Activated T-helper 17 cell treated with anti-CD3 and anti-CD28 coated beads, Interleukin-2, amount 50 U/mL, for 72 hours (primary cell): Measurements from ENCODE around the gene TMIGD1. TPM values are rescaled to one million over a fixed set of nuclear protein-coding genes. Genes with fewer than 3 reads are reported as not detected.

Source experiments
- ATAC-seq: fragments of 150-1000 bp; cut with Tn5 transposase; replicated peaks from 2 replicates; pipeline ENCODE4 v1.10.0; 2021; ENCODE audit warnings: mild to moderate bottlenecking, moderate library complexity
- H3K27ac Mint-ChIP-seq: one replicate; pipeline ENCODE4 v1.8.0; 2022; ENCODE audit warnings: mixed read lengths
- H3K27me3 Mint-ChIP-seq: one replicate; pipeline ENCODE4 v1.8.0; 2022; ENCODE audit warnings: mixed read lengths
- H3K36me3 Mint-ChIP-seq: one replicate; pipeline ENCODE4 v1.8.0; 2022; ENCODE audit warnings: low read depth, mild to moderate bottlenecking, mixed read lengths
- H3K4me1 Mint-ChIP-seq: one replicate; pipeline ENCODE4 v1.8.0; 2022; ENCODE audit warnings: mixed read lengths
- H3K4me3 Mint-ChIP-seq: one replicate; pipeline ENCODE4 v1.8.0; 2022; ENCODE audit warnings: mild to moderate bottlenecking, mixed read lengths
- H3K9me3 Mint-ChIP-seq: one replicate; pipeline ENCODE4 v1.8.0; 2022; ENCODE audit warnings: mixed read lengths
- total RNA-seq, 2 donors: library from RNA; stranded (reverse); gene quantifications; one replicate each; pipeline ENCODE4 v1.2.3, GENCODE V29; 2022

The TMIGD1 gene
- total RNA-seq, 2 donors from 2014 or later, result not detected

- H3K27ac Mint-ChIP-seq, result peak overlapping the region; percentile 26
- peak; percentile 95 for ATAC-seq
Measured at GRCh38 chr17:30323895-30324319, 9.9 kb downstream of the TMIGD1 start.

GRCh38 chr17:30323262-30323894 lies 10.5 kb downstream of the TMIGD1 start:
- no peaks in the 10 kb centered on the region for H3K9me3 Mint-ChIP-seq
- peak overlapping the region; percentile 46 for H3K4me3 Mint-ChIP-seq
- no peak for ATAC-seq
- H3K36me3 Mint-ChIP-seq, result no peaks in the 10 kb centered on the region
- H3K4me1 Mint-ChIP-seq, result peaks cover 24% of the 10 kb centered on the region
- H3K27me3 Mint-ChIP-seq, result no peaks in the 10 kb centered on the region
- peak overlapping the region; percentile 26 for H3K27ac Mint-ChIP-seq

More at GRCh38 chr17:30323895-30324319, 9.9 kb downstream of the TMIGD1 start:
- H3K4me1 Mint-ChIP-seq, result peaks cover 24% of the 10 kb centered on the region
- H3K27me3 Mint-ChIP-seq, result no peaks in the 10 kb centered on the region
- no peaks in the 10 kb centered on the region for H3K9me3 Mint-ChIP-seq
- H3K4me3 Mint-ChIP-seq, result peak overlapping the region; percentile 46
- no peaks in the 10 kb centered on the region for H3K36me3 Mint-ChIP-seq

DNA sequence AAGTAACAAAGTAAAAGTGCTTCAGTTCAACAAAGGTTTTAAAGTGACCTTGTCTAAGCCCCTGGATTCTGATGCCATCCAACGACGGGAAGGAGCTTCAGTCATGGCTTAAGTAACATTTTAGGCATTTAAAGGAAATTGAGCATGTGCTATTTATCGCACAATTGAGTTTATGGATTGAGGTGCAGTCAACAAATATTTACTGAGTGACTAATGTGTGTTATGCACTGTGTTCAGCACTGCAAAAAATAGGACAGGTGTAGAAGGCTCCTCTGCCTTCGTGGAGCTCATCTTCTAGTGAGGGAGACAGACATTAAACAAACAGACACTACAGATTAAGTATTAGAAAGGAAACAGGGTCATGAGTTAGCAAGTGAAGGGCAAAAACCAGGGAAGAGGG lies 12.5 kb downstream of the TMIGD1 start:
- Mint-ChIP-seq H3K9me3 (no peaks in the 10 kb centered on the region), H3K27ac (no peak overlapping the region), H3K27me3 (no peaks in the 10 kb centered on the region), H3K4me1 (peaks cover 24% of the 10 kb centered on the region), H3K4me3 (no peak overlapping the region), H3K36me3 (no peaks in the 10 kb centered on the region)
- ATAC-seq, result no peak

DNA sequence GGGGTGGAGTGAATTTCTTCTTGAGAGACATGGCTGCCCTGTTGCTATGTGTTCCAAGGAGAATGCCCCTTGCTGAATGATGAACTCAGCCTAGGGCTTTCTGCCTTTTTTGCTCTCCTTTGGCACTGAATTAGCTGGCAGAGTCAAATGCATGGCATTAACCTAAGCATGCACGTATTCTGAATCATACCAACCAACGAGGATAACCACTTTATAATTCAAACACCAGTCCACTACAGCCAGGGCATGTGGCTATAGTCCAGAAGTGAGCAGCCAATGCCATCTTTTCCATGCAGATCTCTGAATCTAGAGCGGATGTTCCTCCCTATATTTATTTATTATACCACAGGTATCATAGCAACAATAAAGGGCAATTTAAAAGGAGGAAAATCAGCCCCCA lies 15.7 kb downstream of the TMIGD1 start:
- no peaks in the 10 kb centered on the region for H3K27me3 Mint-ChIP-seq
- H3K4me1 Mint-ChIP-seq, result peaks cover 7% of the 10 kb centered on the region
- H3K36me3 Mint-ChIP-seq, result no peaks in the 10 kb centered on the region
- no peak overlapping the region for H3K27ac Mint-ChIP-seq
- ATAC-seq, result no peak
- H3K9me3 Mint-ChIP-seq, result no peaks in the 10 kb centered on the region
- no peak overlapping the region for H3K4me3 Mint-ChIP-seq

DNA sequence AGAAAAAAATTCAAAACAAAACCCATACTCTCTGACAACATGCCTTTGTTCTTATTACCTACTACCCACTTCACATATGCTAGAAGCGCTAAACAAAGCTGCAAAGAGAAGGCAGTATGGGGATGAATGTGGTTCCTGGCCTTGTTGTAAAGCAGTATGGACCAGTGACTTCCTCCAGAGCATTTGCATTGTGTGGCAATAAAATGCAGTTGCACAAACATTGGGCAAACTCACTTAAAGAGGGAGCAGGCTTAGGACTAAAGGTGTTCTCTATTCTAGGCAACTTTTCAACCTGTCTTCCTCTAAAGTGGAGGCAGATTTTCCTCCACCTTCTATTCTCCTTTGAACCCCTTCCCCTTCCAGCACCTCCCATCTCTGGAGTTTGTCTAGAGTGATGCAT lies 17.1 kb downstream of the TMIGD1 start:
- Mint-ChIP-seq H3K9me3 (no peaks in the 10 kb centered on the region), H3K27ac (no peak overlapping the region), H3K4me3 (no peak overlapping the region), H3K36me3 (no peaks in the 10 kb centered on the region), H3K4me1 (peaks cover 4% of the 10 kb centered on the region), H3K27me3 (no peaks in the 10 kb centered on the region)
- ATAC-seq, result no peak

DNA sequence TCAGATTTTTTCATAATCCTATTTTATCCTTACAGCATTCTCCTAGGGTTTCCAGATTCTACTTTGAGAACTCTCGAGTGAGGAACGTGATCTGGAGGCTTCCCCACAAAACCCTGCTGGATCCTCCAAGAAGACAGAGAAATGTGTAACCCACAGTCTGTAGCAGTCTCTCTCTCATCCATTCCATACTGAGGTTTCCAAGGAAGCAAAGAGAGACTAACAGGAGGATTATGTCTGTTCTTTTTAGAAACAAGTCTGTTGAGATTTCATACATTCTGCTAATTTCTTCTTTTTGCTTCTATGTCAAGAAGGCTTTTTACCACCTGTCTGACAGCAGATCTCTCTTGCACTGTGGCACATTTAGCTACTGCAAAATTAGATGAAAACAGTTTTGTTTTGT lies 18.8 kb downstream of the TMIGD1 start:
- Mint-ChIP-seq H3K27ac (no peak overlapping the region), H3K27me3 (no peaks in the 10 kb centered on the region), H3K4me1 (peaks cover 4% of the 10 kb centered on the region), H3K9me3 (no peaks in the 10 kb centered on the region), H3K4me3 (no peak overlapping the region), H3K36me3 (no peaks in the 10 kb centered on the region)
- ATAC-seq, result no peak

GRCh38 chr17:30314474-30314873 lies 19.4 kb downstream of the TMIGD1 start:
- H3K36me3 Mint-ChIP-seq, result no peaks in the 10 kb centered on the region
- no peaks in the 10 kb centered on the region for H3K27me3 Mint-ChIP-seq
- no peak for ATAC-seq

DNA sequence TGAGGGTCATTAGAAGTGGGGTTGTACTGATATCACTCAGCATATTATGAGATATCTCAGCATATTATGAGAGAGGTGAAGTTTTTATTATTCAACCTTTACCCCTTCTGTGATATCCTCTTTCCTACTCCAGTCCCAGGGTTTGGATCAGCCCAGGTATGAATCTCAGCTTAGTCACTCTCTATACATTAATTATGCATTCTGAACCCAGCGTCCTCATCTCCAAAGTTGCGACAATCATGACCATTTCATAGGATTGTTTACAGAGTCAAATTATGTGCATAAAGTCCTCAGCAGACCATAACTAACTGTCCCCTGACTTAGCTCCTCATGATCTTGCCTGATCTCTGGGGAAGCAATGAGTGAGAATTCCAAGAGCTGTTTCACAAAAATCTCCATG lies 21.6 kb downstream of the TMIGD1 start:
- H3K4me1 Mint-ChIP-seq, result no peaks in the 10 kb centered on the region
- no peaks in the 10 kb centered on the region for H3K36me3 Mint-ChIP-seq
- no peaks in the 10 kb centered on the region for H3K27me3 Mint-ChIP-seq
- ATAC-seq, result no peak
- no peaks in the 10 kb centered on the region for H3K9me3 Mint-ChIP-seq
- no peak overlapping the region for H3K27ac Mint-ChIP-seq
- no peak overlapping the region for H3K4me3 Mint-ChIP-seq

More at GRCh38 chr17:30314474-30314873, 19.4 kb downstream of the TMIGD1 start:
- Mint-ChIP-seq H3K9me3 (no peaks in the 10 kb centered on the region), H3K4me3 (no peak overlapping the region), H3K4me1 (peaks cover 2% of the 10 kb centered on the region), H3K27ac (no peak overlapping the region)

GRCh38 chr17:30310562-30310961 lies 23.3 kb downstream of the TMIGD1 start:
- no peaks in the 10 kb centered on the region for H3K4me1 Mint-ChIP-seq
- no peak overlapping the region for H3K4me3 Mint-ChIP-seq
- no peaks in the 10 kb centered on the region for H3K36me3 Mint-ChIP-seq
- no peaks in the 10 kb centered on the region for H3K9me3 Mint-ChIP-seq
- no peak overlapping the region for H3K27ac Mint-ChIP-seq
- no peak for ATAC-seq
- no peaks in the 10 kb centered on the region for H3K27me3 Mint-ChIP-seq

DNA sequence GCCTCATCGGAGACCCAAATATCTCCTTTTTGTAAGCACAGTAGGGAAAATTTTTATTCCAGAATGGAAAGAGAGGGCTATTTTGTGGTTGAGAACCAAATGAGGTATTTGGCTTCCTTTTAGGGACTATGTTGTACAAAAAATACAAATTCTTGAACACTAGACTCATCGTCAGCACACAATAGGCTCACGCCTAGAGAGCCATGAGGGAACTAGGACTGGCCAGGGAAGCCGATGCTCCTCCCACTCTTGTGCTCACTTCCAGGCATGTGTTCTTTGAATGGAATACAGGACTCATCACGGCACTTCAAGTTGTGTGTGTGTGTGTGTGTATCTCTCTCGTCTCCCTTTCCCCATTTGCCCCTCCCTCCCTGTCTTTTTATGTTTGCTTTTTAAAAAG lies 24.3 kb downstream of the TMIGD1 start:
- Mint-ChIP-seq H3K36me3 (no peaks in the 10 kb centered on the region), H3K4me3 (no peak overlapping the region), H3K27ac (no peak overlapping the region), H3K9me3 (no peaks in the 10 kb centered on the region), H3K27me3 (no peaks in the 10 kb centered on the region), H3K4me1 (no peaks in the 10 kb centered on the region)
- no peak for ATAC-seq

GRCh38 chr17:30308406-30308805 lies 25.5 kb downstream of the TMIGD1 start:
- Mint-ChIP-seq H3K36me3 (no peaks in the 10 kb centered on the region), H3K9me3 (no peaks in the 10 kb centered on the region), H3K27ac (no peak overlapping the region), H3K4me1 (no peaks in the 10 kb centered on the region), H3K27me3 (no peaks in the 10 kb centered on the region), H3K4me3 (no peak overlapping the region)
- no peak for ATAC-seq

- Mint-ChIP-seq H3K4me3 (no peak overlapping the region), H3K4me1 (no peaks in the 10 kb centered on the region), H3K27ac (no peak overlapping the region), H3K36me3 (no peaks in the 10 kb centered on the region), H3K9me3 (no peaks in the 10 kb centered on the region), H3K27me3 (no peaks in the 10 kb centered on the region)
- no peak for ATAC-seq
Measured at GRCh38 chr17:30304778-30305177, 29.1 kb downstream of the TMIGD1 start.

DNA sequence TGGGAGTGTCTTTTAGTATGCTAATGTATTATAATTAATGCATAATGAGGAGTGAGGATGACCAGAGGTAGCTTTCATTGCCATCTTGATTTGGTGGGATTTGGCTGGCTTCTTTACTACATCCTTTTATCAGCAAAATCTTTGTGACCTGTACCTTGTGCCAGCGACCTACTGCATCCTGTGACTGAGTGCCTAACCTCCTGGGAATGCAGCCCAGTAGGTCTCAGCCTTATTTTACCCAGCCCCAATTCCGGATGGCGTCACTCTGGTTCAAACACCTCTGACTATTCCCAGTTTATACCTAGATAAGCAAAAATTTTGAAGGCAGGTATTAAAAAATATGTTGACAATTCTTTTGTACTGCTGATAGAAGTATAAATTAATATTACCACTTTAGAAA lies 31.6 kb downstream of the TMIGD1 start:
- Mint-ChIP-seq H3K27me3 (no peaks in the 10 kb centered on the region), H3K9me3 (no peaks in the 10 kb centered on the region), H3K4me3 (no peak overlapping the region), H3K27ac (no peak overlapping the region), H3K4me1 (no peaks in the 10 kb centered on the region), H3K36me3 (no peaks in the 10 kb centered on the region)
- ATAC-seq, result no peak

DNA sequence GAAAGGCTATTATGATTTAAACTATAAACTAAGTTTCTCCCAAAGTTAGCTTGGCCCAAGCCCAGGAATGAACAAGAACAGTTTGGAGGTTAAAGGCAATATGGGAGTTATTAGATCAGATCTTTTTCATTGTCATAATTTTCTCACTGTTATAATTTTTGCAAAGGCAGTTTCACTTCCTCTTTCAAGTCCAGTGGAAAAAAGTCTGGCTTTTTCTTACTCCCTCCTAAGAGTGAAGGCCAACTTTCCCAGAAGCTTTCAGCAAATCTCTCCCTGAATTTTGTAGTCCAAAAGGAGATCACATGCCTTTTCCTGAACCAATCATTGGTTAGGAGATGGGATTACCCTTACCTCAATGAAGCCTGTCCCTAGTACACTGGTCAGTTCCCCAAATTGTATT lies 33.0 kb downstream of the TMIGD1 start:
- H3K4me3 Mint-ChIP-seq, result no peak overlapping the region
- no peak overlapping the region for H3K27ac Mint-ChIP-seq
- H3K36me3 Mint-ChIP-seq, result no peaks in the 10 kb centered on the region
- no peak for ATAC-seq
- H3K4me1 Mint-ChIP-seq, result no peaks in the 10 kb centered on the region
- no peaks in the 10 kb centered on the region for H3K27me3 Mint-ChIP-seq
- no peaks in the 10 kb centered on the region for H3K9me3 Mint-ChIP-seq

DNA sequence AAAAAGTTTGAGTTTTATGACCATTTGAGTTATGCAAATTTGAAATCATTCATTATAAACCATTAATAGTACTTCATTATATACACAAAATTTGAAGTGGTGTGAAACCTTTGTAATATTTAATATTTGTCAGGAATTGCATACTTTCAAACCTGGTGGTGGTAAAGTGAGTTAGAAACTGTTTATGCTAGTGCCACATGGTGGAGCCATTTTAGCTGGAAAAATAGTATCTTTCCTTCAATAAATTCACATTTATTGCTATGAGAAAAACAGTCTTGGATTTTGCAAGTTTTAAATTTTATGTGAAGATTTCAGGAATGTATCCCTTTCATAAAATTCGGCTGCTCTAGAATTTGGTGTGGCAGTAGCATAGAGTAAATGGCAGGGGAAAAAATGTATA lies 34.9 kb downstream of the TMIGD1 start:
- H3K4me1 Mint-ChIP-seq, result no peaks in the 10 kb centered on the region
- no peaks in the 10 kb centered on the region for H3K27me3 Mint-ChIP-seq
- H3K36me3 Mint-ChIP-seq, result no peaks in the 10 kb centered on the region
- ATAC-seq, result no peak
- no peaks in the 10 kb centered on the region for H3K9me3 Mint-ChIP-seq
- no peak overlapping the region for H3K27ac Mint-ChIP-seq
- no peak overlapping the region for H3K4me3 Mint-ChIP-seq

- no peak overlapping the region for H3K4me3 Mint-ChIP-seq
- H3K27me3 Mint-ChIP-seq, result no peaks in the 10 kb centered on the region
- H3K27ac Mint-ChIP-seq, result no peak overlapping the region
- no peak for ATAC-seq
- H3K9me3 Mint-ChIP-seq, result no peaks in the 10 kb centered on the region
- H3K36me3 Mint-ChIP-seq, result no peaks in the 10 kb centered on the region
- H3K4me1 Mint-ChIP-seq, result no peaks in the 10 kb centered on the region
Measured at GRCh38 chr17:30297715-30298114, 36.1 kb downstream of the TMIGD1 start.
